ENCODE data around the gene URB2.

GRCh38 chr1:229620876-229621275 is 5.2 kb upstream of the URB2 start:
- TF ChIP-seq ZNF292 (tag by site-specific recombination; IDR thresholded peaks at IDR 0.05; ENCODE audit: borderline replicate concordance, low read depth) (no peak), REPIN1 (tag by site-specific recombination; IDR thresholded peaks at IDR 0.05; ENCODE audit: low read depth) (no peak), ZFP3 (tag by site-specific recombination; IDR thresholded peaks at IDR 0.05; ENCODE audit: low read depth) (no peak), ZIC2 (tag by site-specific recombination; IDR thresholded peaks at IDR 0.05) (no peak), ZNF335 (tag by site-specific recombination; conservative IDR thresholded peaks at IDR 0.05) (no peak), HOXC10 (CRISPR knock-in tag; IDR thresholded peaks at IDR 0.05) (no peak), TSHZ1 (tag by site-specific recombination; IDR thresholded peaks at IDR 0.05; ENCODE audit: borderline replicate concordance) (no peak), PRDM1 (tag by site-specific recombination; IDR thresholded peaks at IDR 0.05) (no peak), SP3 (tag by site-specific recombination; IDR thresholded peaks at IDR 0.05) (no peak), KLF1 (tag by site-specific recombination; IDR thresholded peaks at IDR 0.05) (no peak)
- TF ChIP-seq, protein P1, sequence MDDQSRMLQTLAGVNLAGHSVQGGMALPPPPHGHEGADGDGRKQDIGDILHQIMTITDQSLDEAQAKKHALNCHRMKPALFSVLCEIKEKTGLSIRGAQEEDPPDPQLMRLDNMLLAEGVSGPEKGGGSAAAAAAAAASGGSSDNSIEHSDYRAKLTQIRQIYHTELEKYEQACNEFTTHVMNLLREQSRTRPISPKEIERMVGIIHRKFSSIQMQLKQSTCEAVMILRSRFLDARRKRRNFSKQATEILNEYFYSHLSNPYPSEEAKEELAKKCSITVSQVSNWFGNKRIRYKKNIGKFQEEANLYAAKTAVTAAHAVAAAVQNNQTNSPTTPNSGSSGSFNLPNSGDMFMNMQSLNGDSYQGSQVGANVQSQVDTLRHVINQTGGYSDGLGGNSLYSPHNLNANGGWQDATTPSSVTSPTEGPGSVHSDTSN (CRISPR knock-in tag; IDR thresholded peaks at IDR 0.05), result no peak
- TF ChIP-seq, protein P2, sequence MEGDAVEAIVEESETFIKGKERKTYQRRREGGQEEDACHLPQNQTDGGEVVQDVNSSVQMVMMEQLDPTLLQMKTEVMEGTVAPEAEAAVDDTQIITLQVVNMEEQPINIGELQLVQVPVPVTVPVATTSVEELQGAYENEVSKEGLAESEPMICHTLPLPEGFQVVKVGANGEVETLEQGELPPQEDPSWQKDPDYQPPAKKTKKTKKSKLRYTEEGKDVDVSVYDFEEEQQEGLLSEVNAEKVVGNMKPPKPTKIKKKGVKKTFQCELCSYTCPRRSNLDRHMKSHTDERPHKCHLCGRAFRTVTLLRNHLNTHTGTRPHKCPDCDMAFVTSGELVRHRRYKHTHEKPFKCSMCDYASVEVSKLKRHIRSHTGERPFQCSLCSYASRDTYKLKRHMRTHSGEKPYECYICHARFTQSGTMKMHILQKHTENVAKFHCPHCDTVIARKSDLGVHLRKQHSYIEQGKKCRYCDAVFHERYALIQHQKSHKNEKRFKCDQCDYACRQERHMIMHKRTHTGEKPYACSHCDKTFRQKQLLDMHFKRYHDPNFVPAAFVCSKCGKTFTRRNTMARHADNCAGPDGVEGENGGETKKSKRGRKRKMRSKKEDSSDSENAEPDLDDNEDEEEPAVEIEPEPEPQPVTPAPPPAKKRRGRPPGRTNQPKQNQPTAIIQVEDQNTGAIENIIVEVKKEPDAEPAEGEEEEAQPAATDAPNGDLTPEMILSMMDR (tag by site-specific recombination; IDR thresholded peaks at IDR 0.05), result no peak
- TF ChIP-seq, protein P3, sequence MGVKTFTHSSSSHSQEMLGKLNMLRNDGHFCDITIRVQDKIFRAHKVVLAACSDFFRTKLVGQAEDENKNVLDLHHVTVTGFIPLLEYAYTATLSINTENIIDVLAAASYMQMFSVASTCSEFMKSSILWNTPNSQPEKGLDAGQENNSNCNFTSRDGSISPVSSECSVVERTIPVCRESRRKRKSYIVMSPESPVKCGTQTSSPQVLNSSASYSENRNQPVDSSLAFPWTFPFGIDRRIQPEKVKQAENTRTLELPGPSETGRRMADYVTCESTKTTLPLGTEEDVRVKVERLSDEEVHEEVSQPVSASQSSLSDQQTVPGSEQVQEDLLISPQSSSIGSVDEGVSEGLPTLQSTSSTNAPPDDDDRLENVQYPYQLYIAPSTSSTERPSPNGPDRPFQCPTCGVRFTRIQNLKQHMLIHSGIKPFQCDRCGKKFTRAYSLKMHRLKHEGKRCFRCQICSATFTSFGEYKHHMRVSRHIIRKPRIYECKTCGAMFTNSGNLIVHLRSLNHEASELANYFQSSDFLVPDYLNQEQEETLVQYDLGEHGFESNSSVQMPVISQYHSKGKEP (tag by site-specific recombination; IDR thresholded peaks at IDR 0.05), result no peak
